H1 (cell line): Measurements from ENCODE around the gene RAVER2. TPM values are rescaled to one million over a fixed set of nuclear protein-coding genes. Genes with fewer than 3 reads are reported as not detected.

Experiments used
- CTCF ChIA-PET: fragments of 300-600 bp; sonication (Branson Sonifier 250); formaldehyde crosslinking; loops from one replicate; lab custom pipeline; 2021; ENCODE audit not compliant: partially characterized antibody; lab: Charles Lee
- POLR2A ChIA-PET: fragments of 300-600 bp; sonication (Branson Sonifier 250); formaldehyde crosslinking; loops from one replicate; lab custom pipeline; 2021; ENCODE audit warnings: inconsistent platforms; ENCODE audit not compliant: partially characterized antibody; lab: Charles Lee
- DNase-seq, 2 experiments: peaks; one replicate each; pipeline versions ENCODE4 v3.0.0 to v3.0.0-alpha.2; 2010 to 2022; ENCODE audit warnings: low spot score in 2 of 2, low read depth in 1 of 2, mixed read lengths in 1 of 2
- FAIRE-seq: peaks from 2 replicates; lab custom pipeline; 2011; peaks lifted over from hg19 to GRCh38; lab: Jason Lieb, UNC
- H2AFZ ChIP-seq: 2 replicates; pipeline ENCODE4 v1.8.1; 2012; ENCODE audit warnings: low read length, inconsistent platforms
- H2AK5ac ChIP-seq: 2 replicates; pipeline ENCODE4 v1.6.1; 2013; ENCODE audit warnings: low read depth, low read length
- H2BK120ac ChIP-seq: replicated peaks from 2 replicates; pipeline ENCODE3; 2013; ENCODE audit warnings: low read depth, low read length, inconsistent platforms
- H2BK12ac ChIP-seq: 2 replicates; pipeline ENCODE4 v1.6.1; 2013; ENCODE audit warnings: low read depth, low read length
- H2BK15ac ChIP-seq: 2 replicates; pipeline ENCODE4 v1.6.1; 2013; ENCODE audit warnings: low read length
- H2BK20ac ChIP-seq: 2 replicates; pipeline ENCODE4 v1.6.1; 2013; ENCODE audit warnings: low read length
- H2BK5ac ChIP-seq: 2 replicates; pipeline ENCODE4 v1.6.1; 2013; ENCODE audit warnings: low read depth, low read length
- H3K14ac ChIP-seq: 2 replicates; pipeline ENCODE4 v1.6.1; 2013; ENCODE audit warnings: inconsistent platforms; ENCODE audit not compliant: insufficient read length
- H3K18ac ChIP-seq: 2 replicates; pipeline ENCODE4 v1.6.1; 2013; ENCODE audit warnings: low read length; ENCODE audit errors: extremely low read depth
- H3K23ac ChIP-seq: 2 replicates; pipeline ENCODE4 v1.6.1; 2013; ENCODE audit warnings: inconsistent platforms; ENCODE audit not compliant: insufficient read length
- H3K23me2 ChIP-seq: 2 replicates; pipeline ENCODE4 v1.6.1; 2013; ENCODE audit warnings: low read depth, low read length
- H3K27ac ChIP-seq: 2 replicates; pipeline ENCODE4 v1.6.1; 2011; ENCODE audit warnings: low read depth, low read length, inconsistent platforms
- H3K27me3 ChIP-seq, 4 experiments: replicated peaks in 1 of 4; 1 replicate in 1 of 4; 2 replicates in 3 of 4; pipeline versions ENCODE4 v1.6.1 to v1.8.1; 2011 to 2013; ENCODE audit warnings: low read length in 3 of 4, mild to moderate bottlenecking in 3 of 4, inconsistent platforms in 2 of 4, mixed read lengths in 2 of 4, moderate library complexity in 1 of 4; ENCODE audit not compliant: control insufficient read depth in 3 of 4, insufficient read depth in 3 of 4; ENCODE audit errors: extremely low read depth in 1 of 4
- H3K36me3 ChIP-seq, 4 experiments: 2 replicates each; pipeline versions ENCODE4 v1.6.1 to v1.8.1; 2011 to 2013; ENCODE audit warnings: mild to moderate bottlenecking in 4 of 4, low read length in 3 of 4, moderate library complexity in 2 of 4, control low read depth in 1 of 4, inconsistent platforms in 1 of 4; ENCODE audit not compliant: insufficient read depth in 4 of 4, control insufficient read depth in 2 of 4
- H3K4ac ChIP-seq: replicated peaks from 2 replicates; pipeline ENCODE3; 2013; ENCODE audit warnings: low read length, low read depth, mixed read lengths, inconsistent platforms; ENCODE audit not compliant: insufficient read length
- H3K4me1 ChIP-seq, 4 experiments: replicated peaks in 1 of 4; 1 replicate in 1 of 4; 2 replicates in 3 of 4; pipeline versions ENCODE4 v1.6.1 to v1.8.1; 2011 to 2013; ENCODE audit warnings: low read length in 3 of 4, inconsistent platforms in 2 of 4, mixed read lengths in 1 of 4; ENCODE audit not compliant: insufficient read depth in 4 of 4, control insufficient read depth in 3 of 4
- H3K4me2 ChIP-seq, 2 experiments: 2 replicates each; pipeline versions ENCODE4 v1.6.1 to v1.8.1; 2011 to 2013; ENCODE audit warnings: low read depth in 2 of 2, low read length in 2 of 2, control low read depth in 1 of 2, inconsistent platforms in 1 of 2, mild to moderate bottlenecking in 1 of 2; ENCODE audit not compliant: insufficient read depth in 1 of 2
- H3K4me3 ChIP-seq, 4 experiments: fragments of 200-600, 300-600 bp in 1 of 4; sonication (generic), shearing (Covaris generic), sonication (Bioruptor Twin) in 1 of 4; 2 replicates each; pipeline versions ENCODE4 v1.5.1 to v1.8.1; 2011 to 2016; ENCODE audit warnings: low read length in 4 of 4, low read depth in 3 of 4, control low read depth in 2 of 4, inconsistent platforms in 2 of 4, mild to moderate bottlenecking in 2 of 4, mixed read lengths in 1 of 4, moderate library complexity in 1 of 4; ENCODE audit not compliant: insufficient read depth in 2 of 4; ENCODE audit errors: extremely low read depth in 1 of 4
- H3K56ac ChIP-seq: replicated peaks from 2 replicates; pipeline ENCODE3; 2013; ENCODE audit warnings: low read depth, mild to moderate bottlenecking, mixed read lengths, low read length, inconsistent platforms; ENCODE audit not compliant: insufficient read length
- H3K79me1 ChIP-seq: 2 replicates; pipeline ENCODE4 v1.6.1; 2013; ENCODE audit warnings: low read depth, low read length, control low read depth
- H3K79me2 ChIP-seq, 2 experiments: 2 replicates each; pipeline versions ENCODE4 v1.6.1 to v1.8.1; 2012 to 2013; ENCODE audit warnings: low read length in 2 of 2, mild to moderate bottlenecking in 2 of 2, inconsistent platforms in 1 of 2; ENCODE audit not compliant: insufficient read depth in 2 of 2, control insufficient read depth in 1 of 2
- H3K9ac ChIP-seq, 4 experiments: replicated peaks in 1 of 4; 1 replicate in 1 of 4; 2 replicates in 3 of 4; pipeline versions ENCODE4 v1.6.1 to v1.8.1; 2011 to 2013; ENCODE audit warnings: low read depth in 3 of 4, low read length in 3 of 4, control low read depth in 2 of 4, mild to moderate bottlenecking in 2 of 4, moderate library complexity in 2 of 4, inconsistent platforms in 1 of 4; ENCODE audit errors: extremely low read depth in 1 of 4
- H3K9me3 ChIP-seq, 2 experiments: 2 replicates each; pipeline versions ENCODE4 v1.6.1 to v1.8.1; 2012 to 2013; ENCODE audit warnings: mild to moderate bottlenecking in 2 of 2, moderate library complexity in 2 of 2, control low read depth in 1 of 2, inconsistent platforms in 1 of 2, low read depth in 1 of 2, low read length in 1 of 2, mixed read lengths in 1 of 2; ENCODE audit not compliant: insufficient read depth in 2 of 2
- H4K20me1 ChIP-seq, 2 experiments: replicated peaks in 1 of 2; 2 replicates each; pipeline versions ENCODE3 to v1.8.1; 2011 to 2013; ENCODE audit warnings: inconsistent platforms in 2 of 2, low read length in 2 of 2, mild to moderate bottlenecking in 1 of 2; ENCODE audit not compliant: insufficient read depth in 2 of 2, control insufficient read depth in 1 of 2
- H4K5ac ChIP-seq: 2 replicates; pipeline ENCODE4 v1.6.1; 2013; ENCODE audit warnings: low read length, low read depth, mixed read lengths, inconsistent platforms; ENCODE audit not compliant: insufficient read length
- H4K8ac ChIP-seq: 2 replicates; pipeline ENCODE4 v1.8.0; 2013; ENCODE audit warnings: mild to moderate bottlenecking, moderate library complexity, low read length, inconsistent platforms; ENCODE audit not compliant: insufficient read depth; ENCODE audit errors: extremely low read depth
- H4K91ac ChIP-seq: replicated peaks from 2 replicates; pipeline ENCODE3; 2013; ENCODE audit warnings: low read length, mixed read lengths, inconsistent platforms; ENCODE audit not compliant: insufficient read length
- CEBPB ChIP-seq: IDR thresholded peaks from 2 replicates; pipeline ENCODE4 v1.6.1; 2012; ENCODE audit warnings: low read depth, low read length
- CREB1 ChIP-seq: IDR thresholded peaks from 2 replicates; pipeline ENCODE4 v1.6.1; 2012; ENCODE audit warnings: inconsistent platforms
- CTBP2 ChIP-seq: IDR thresholded peaks from 2 replicates; pipeline ENCODE4 v1.7.0; 2011; ENCODE audit warnings: borderline replicate concordance, mild to moderate bottlenecking, moderate library complexity, mixed read lengths, low read length; ENCODE audit not compliant: insufficient read depth, insufficient read length
- EZH2 ChIP-seq: fragments of 200-600 bp; sonication (generic); IDR thresholded peaks from 2 replicates; pipeline ENCODE4 v1.7.1; 2012; ENCODE audit warnings: low read depth, mild to moderate bottlenecking, moderate library complexity, low read length, inconsistent platforms; ENCODE audit not compliant: severe bottlenecking
- HDAC2 ChIP-seq, 2 experiments: fragments of 300-600 bp in 1 of 2; sonication (generic) in 1 of 2; IDR thresholded peaks; 2 replicates each; pipeline ENCODE4 v1.6.1; 2011 to 2012; ENCODE audit warnings: low read depth in 2 of 2, low read length in 2 of 2, mild to moderate bottlenecking in 2 of 2, moderate library complexity in 2 of 2, borderline replicate concordance in 1 of 2, inconsistent platforms in 1 of 2
- HDAC6 ChIP-seq: IDR thresholded peaks from one replicate; pipeline ENCODE4 v1.7.1; 2012; ENCODE audit warnings: low read depth, mild to moderate bottlenecking, inconsistent platforms, low read length, moderate library complexity
- KDM5A ChIP-seq: fragments of 200-600 bp; IDR thresholded peaks from 2 replicates; pipeline ENCODE4 v1.7.1; 2012; ENCODE audit warnings: mild to moderate bottlenecking, low read length, inconsistent platforms, mixed read lengths
- MAFK ChIP-seq: IDR thresholded peaks from 2 replicates; pipeline ENCODE4 v1.6.1; 2012; ENCODE audit warnings: low read depth, mild to moderate bottlenecking, improper control_type of control experiment, low read length
- RNF2 ChIP-seq: fragments of 200-900, 300-1000 bp; sonication (generic); IDR thresholded peaks from 2 replicates; pipeline ENCODE4 v1.7.1; 2016; ENCODE audit warnings: borderline replicate concordance, low read depth, mild to moderate bottlenecking, antibody characterized with exemption, low read length; ENCODE audit not compliant: poor library complexity, severe bottlenecking; ENCODE audit errors: missing control alignments
- SIN3A ChIP-seq, 2 experiments: IDR thresholded peaks in 1 of 2; conservative IDR thresholded peaks in 1 of 2; 2 replicates each; pipeline ENCODE4 v1.6.1; 2011 to 2012; ENCODE audit warnings: low read length in 2 of 2, improper control_type of control experiment in 1 of 2, low read depth in 1 of 2, mild to moderate bottlenecking in 1 of 2
- SP2 ChIP-seq: IDR thresholded peaks from 2 replicates; pipeline ENCODE4 v1.6.1; 2012; ENCODE audit warnings: mild to moderate bottlenecking, low read length, inconsistent platforms
- USF2 ChIP-seq: IDR thresholded peaks from 2 replicates; pipeline ENCODE4 v1.6.1; 2011; ENCODE audit warnings: low read length, improper control_type of control experiment
- WGBS, 2 experiments: shearing (Covaris generic) in 1 of 2; methylation state at CpG; one replicate each; pipeline versions ENCODE4 v1.1.6 to v1.1.7; 2013 to 2015; ENCODE audit warnings: low lambda C conversion rate in 2 of 2, mixed read lengths in 2 of 2, inconsistent platforms in 1 of 2, low coverage in 1 of 2, missing lambda C conversion rate in 1 of 2; ENCODE audit not compliant: insufficient replicate concordance in 2 of 2, insufficient coverage in 1 of 2, insufficient read length in 1 of 2; ENCODE audit errors: extremely low coverage in 1 of 2, missing lambda C conversion rate in 1 of 2; 5-methylcytosine and 5-hydroxymethylcytosine counted together
- polyA plus RNA-seq, 7 experiments: library from polyadenylated mRNA; depleted of rRNA in 3 of 7; stranded (reverse) in 5 of 7; unstranded in 2 of 7; fragments of >200 nt in 5 of 7; fragments of 200-250 nt in 2 of 7; gene quantifications; 1 replicate in 5 of 7; 2 replicates in 1 of 7; 4 replicates in 1 of 7; pipeline versions ENCODE4 v1.2.1 to v1.2.3, GENCODE V29; 2011 to 2013; ENCODE audit warnings: missing spikeins in 2 of 7, mixed read lengths in 2 of 7
- total RNA-seq: library from RNA; stranded (reverse); fragmentation: NEBNext Ultra II Directional; extraction: Animal tissue kit (Norgen Biotek cat#: 25700); gene quantifications from 2 replicates; pipeline ENCODE4 v1.2.1, GENCODE V29; 2021

RAVER2 gene
- total and polyA plus RNA-seq, 2 of the 8 experiments (the other 6 are each of a cell fraction or from before 2014, with no cell fraction given): 10.5 to 19.5 TPM

GRCh38 chr1:64871256-64871655 lies 126.4 kb downstream of the RAVER2 start:
- H3K9me3 ChIP-seq: no peaks in the 10 kb centered on the region
- H3K9ac ChIP-seq: no peak overlapping the region
- no peaks in the 10 kb centered on the region for H3K79me1 ChIP-seq
- no peak overlapping the region for H2BK120ac ChIP-seq
- no peak overlapping the region for H2BK15ac ChIP-seq
- H3K14ac ChIP-seq: no peak overlapping the region
- H3K23me2 ChIP-seq: no peaks in the 10 kb centered on the region
- whole genome bisulfite sequencing, 2 experiments: 91% methylated on average over 8 of the region's 8 CpGs; no CpG with 5 or more reads in 1 of the 2 experiments
- TF ChIP-seq EZH2 (no peak), HDAC2 (IDR thresholded peaks at IDR 0.05; ENCODE audit: borderline replicate concordance in 1 of 2, low read depth in 2 of 2, low read length in 2 of 2) (no peak), MAFK (no peak), CTBP2 (no peak), SP2 (no peak), KDM5A (no peak), RNF2 (no peak), USF2 (no peak), HDAC6 (no peak), CEBPB (no peak), SIN3A (conservative IDR thresholded peaks at IDR 0.05 in 1 of 2, IDR thresholded peaks at IDR 0.05 in 1 of 2; ENCODE audit: low read depth in 1 of 2, low read length in 2 of 2) (no peak), CREB1 (no peak)
- no peak overlapping the region for H3K4me2 ChIP-seq
- no peak overlapping the region for H3K56ac ChIP-seq
- H4K91ac ChIP-seq: no peak overlapping the region
- H3K4me1 ChIP-seq: no peaks in the 10 kb centered on the region
- ChIA-PET CTCF (interaction anchor here (0.6 to 1.8 kb wide), 2 partner anchors 12 to 45 kb away, joined by 3 to 5 read pairs; no protein-coding TSS in a partner anchor), POLR2A (no interaction called here)
- no peak overlapping the region for H3K23ac ChIP-seq
- no peaks in the 10 kb centered on the region; a peak in 1 of 8 replicates for H3K36me3 ChIP-seq
- no peak overlapping the region for H3K4ac ChIP-seq
- no peak overlapping the region for H4K5ac ChIP-seq
- H3K27ac ChIP-seq: no peak overlapping the region
- H2BK5ac ChIP-seq: no peak overlapping the region
- FAIRE-seq: no peak
- H3K27me3 ChIP-seq: no peaks in the 10 kb centered on the region
- H3K18ac ChIP-seq: no peak overlapping the region
- H3K4me3 ChIP-seq: no peak overlapping the region
- no peak overlapping the region for H2AK5ac ChIP-seq
- H2BK20ac ChIP-seq: no peak overlapping the region
- DNase-seq: no peak
- no peak overlapping the region for H2AFZ ChIP-seq
- H3K79me2 ChIP-seq: no peaks in the 10 kb centered on the region
- no peak overlapping the region for H2BK12ac ChIP-seq
- no peaks in the 10 kb centered on the region for H4K20me1 ChIP-seq
- no peak overlapping the region for H4K8ac ChIP-seq
